Measurements from ENCODE around the gene LAMB2.

DNA sequence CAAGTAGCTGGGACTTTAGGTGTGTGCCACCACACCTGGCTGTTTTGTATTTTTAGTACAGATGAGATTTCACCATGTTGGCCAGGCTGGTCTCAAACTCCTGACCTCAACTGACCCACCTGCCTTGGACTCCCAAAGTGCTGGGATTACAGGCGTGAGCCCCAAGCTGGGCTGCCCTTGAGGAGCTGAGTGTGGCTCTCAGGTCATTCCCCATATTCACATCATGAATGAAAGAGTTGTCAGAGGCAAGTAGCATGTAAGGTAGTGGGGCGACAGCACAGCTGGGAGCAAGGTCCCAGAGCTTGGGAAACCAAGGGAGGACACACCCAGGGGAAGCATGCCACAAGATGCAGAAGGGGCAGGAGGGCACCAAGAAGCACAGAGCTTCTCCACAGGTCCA lies 28.3 kb upstream of the LAMB2 start:
- TF ChIP-seq CSDC2 (CRISPR knock-in tag; IDR thresholded peaks at IDR 0.05) (no peak), ISL1 (CRISPR knock-in tag; IDR thresholded peaks at IDR 0.05) (no peak), CSRNP3 (CRISPR knock-in tag; IDR thresholded peaks at IDR 0.05) (no peak), POU6F1 (CRISPR knock-in tag; IDR thresholded peaks at IDR 0.05; ENCODE audit: borderline replicate concordance, low read depth) (no peak), GLIS3 (CRISPR knock-in tag; IDR thresholded peaks at IDR 0.05) (no peak), ZNF70 (CRISPR knock-in tag; IDR thresholded peaks at IDR 0.05) (no peak), ZFP30 (CRISPR knock-in tag; IDR thresholded peaks at IDR 0.05) (no peak), RARB (CRISPR knock-in tag; IDR thresholded peaks at IDR 0.05) (no peak), ZFP3 (CRISPR knock-in tag; IDR thresholded peaks at IDR 0.05) (no peak), ESRRG (CRISPR knock-in tag; IDR thresholded peaks at IDR 0.05) (no peak), PPARA (CRISPR knock-in tag; IDR thresholded peaks at IDR 0.05; ENCODE audit: borderline replicate concordance) (no peak)
- TF ChIP-seq, protein P1, sequence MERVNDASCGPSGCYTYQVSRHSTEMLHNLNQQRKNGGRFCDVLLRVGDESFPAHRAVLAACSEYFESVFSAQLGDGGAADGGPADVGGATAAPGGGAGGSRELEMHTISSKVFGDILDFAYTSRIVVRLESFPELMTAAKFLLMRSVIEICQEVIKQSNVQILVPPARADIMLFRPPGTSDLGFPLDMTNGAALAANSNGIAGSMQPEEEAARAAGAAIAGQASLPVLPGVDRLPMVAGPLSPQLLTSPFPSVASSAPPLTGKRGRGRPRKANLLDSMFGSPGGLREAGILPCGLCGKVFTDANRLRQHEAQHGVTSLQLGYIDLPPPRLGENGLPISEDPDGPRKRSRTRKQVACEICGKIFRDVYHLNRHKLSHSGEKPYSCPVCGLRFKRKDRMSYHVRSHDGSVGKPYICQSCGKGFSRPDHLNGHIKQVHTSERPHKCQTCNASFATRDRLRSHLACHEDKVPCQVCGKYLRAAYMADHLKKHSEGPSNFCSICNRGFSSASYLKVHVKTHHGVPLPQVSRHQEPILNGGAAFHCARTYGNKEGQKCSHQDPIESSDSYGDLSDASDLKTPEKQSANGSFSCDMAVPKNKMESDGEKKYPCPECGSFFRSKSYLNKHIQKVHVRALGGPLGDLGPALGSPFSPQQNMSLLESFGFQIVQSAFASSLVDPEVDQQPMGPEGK (CRISPR knock-in tag; IDR thresholded peaks at IDR 0.05; ENCODE audit: borderline replicate concordance): no peak
- TF ChIP-seq, protein P2, sequence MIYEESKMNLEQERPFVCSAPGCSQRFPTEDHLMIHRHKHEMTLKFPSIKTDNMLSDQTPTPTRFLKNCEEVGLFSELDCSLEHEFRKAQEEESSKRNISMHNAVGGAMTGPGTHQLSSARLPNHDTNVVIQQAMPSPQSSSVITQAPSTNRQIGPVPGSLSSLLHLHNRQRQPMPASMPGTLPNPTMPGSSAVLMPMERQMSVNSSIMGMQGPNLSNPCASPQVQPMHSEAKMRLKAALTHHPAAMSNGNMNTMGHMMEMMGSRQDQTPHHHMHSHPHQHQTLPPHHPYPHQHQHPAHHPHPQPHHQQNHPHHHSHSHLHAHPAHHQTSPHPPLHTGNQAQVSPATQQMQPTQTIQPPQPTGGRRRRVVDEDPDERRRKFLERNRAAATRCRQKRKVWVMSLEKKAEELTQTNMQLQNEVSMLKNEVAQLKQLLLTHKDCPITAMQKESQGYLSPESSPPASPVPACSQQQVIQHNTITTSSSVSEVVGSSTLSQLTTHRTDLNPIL (CRISPR knock-in tag; IDR thresholded peaks at IDR 0.05; ENCODE audit: low read depth): no peak
